Epidermal melanocyte (primary cell): Measurements from ENCODE around the gene ATXN7L1.
A peak's percentile ranks its signal among the peaks of the same experiment; 100 is the strongest.
"Not testable (repeated sequence)": the region's sequence is repeated elsewhere in the genome, so short reads cannot be mapped to it uniquely, and the experiment has no call there.

Experiments
- DNase-seq: peaks from one replicate; pipeline ENCODE4 v3.0.0; 2011; ENCODE audit warnings: low spot score; ENCODE audit not compliant: insufficient read length

The ATXN7L1 gene

GRCh38 chr7:105892387-105892786 lies 16.0 kb upstream of the ATXN7L1 start:
- no peak for DNase-seq

GRCh38 chr7:105890290-105890997 lies 14.0 kb upstream of the ATXN7L1 start:
- DNase-seq, result peak; percentile 25

- no peak for DNase-seq
Observed at GRCh38 chr7:105887569-105888189, 11.3 kb upstream of the ATXN7L1 start.

GRCh38 chr7:105886776-105887175 lies 10.4 kb upstream of the ATXN7L1 start:
- no peak for DNase-seq

- DNase-seq, result no peak
Observed at GRCh38 chr7:105885387-105886111, 9.2 kb upstream of the ATXN7L1 start.

GRCh38 chr7:105883179-105883578 lies 6.8 kb upstream of the ATXN7L1 start:
- DNase-seq, result not testable (repeated sequence)

GRCh38 chr7:105881439-105881838 lies 5.0 kb upstream of the ATXN7L1 start:
- DNase-seq, result no peak

GRCh38 chr7:105880571-105881330 lies 4.4 kb upstream of the ATXN7L1 start:
- DNase-seq, result no peak

- no peak for DNase-seq
Observed at GRCh38 chr7:105879782-105880181, 3.4 kb upstream of the ATXN7L1 start.

GRCh38 chr7:105878746-105879605 lies 2.6 kb upstream of the ATXN7L1 start:
- DNase-seq, result no peak

GRCh38 chr7:105877736-105878135 lies 1.3 kb upstream of the ATXN7L1 start:
- DNase-seq, result no peak

GRCh38 chr7:105876964-105877601 lies 684 bp upstream of the ATXN7L1 start:
- peak; percentile 16 for DNase-seq

- DNase-seq, result no peak
Observed at GRCh38 chr7:105875505-105875904, 894 bp downstream of the ATXN7L1 start.

- no peak for DNase-seq
Observed at GRCh38 chr7:105874055-105874454, 2.3 kb downstream of the ATXN7L1 start.

GRCh38 chr7:105872491-105872890 lies 3.9 kb downstream of the ATXN7L1 start:
- no peak for DNase-seq

GRCh38 chr7:105871142-105871541 lies 5.3 kb downstream of the ATXN7L1 start:
- no peak for DNase-seq

GRCh38 chr7:105866102-105866801 lies 10.1 kb downstream of the ATXN7L1 start:
- DNase-seq, result no peak

GRCh38 chr7:105863876-105864275 lies 12.5 kb downstream of the ATXN7L1 start:
- no peak for DNase-seq

- no peak for DNase-seq
Observed at GRCh38 chr7:105862770-105863169, 13.6 kb downstream of the ATXN7L1 start.

- no peak for DNase-seq
Observed at GRCh38 chr7:105862276-105862675, 14.1 kb downstream of the ATXN7L1 start.
